PFSK-1 (cell line): Measurements from ENCODE around the gene PPP4R3B.

Source experiments
- POLR2AphosphoS5 ChIP-seq: IDR thresholded peaks from 2 replicates; pipeline ENCODE4 v1.6.1; 2012; ENCODE audit warnings: low read depth, mild to moderate bottlenecking, control low read depth, low read length, moderate library complexity
- REST ChIP-seq, 2 experiments: IDR thresholded peaks; 2 replicates each; pipeline versions ENCODE4 v1.6.1 to v1.8.0; 2011 to 2012; ENCODE audit warnings: low read depth in 2 of 2, low read length in 2 of 2, control low read depth in 1 of 2, inconsistent platforms in 1 of 2, mild to moderate bottlenecking in 1 of 2, moderate library complexity in 1 of 2; ENCODE audit not compliant: insufficient read depth in 1 of 2
- TAF1 ChIP-seq: IDR thresholded peaks from 2 replicates; pipeline ENCODE4 v1.6.1; 2012; ENCODE audit warnings: low read length, control low read depth, borderline replicate concordance; ENCODE audit not compliant: insufficient read depth

- TF ChIP-seq TAF1 (no peak), REST (IDR thresholded peaks at IDR 0.05; ENCODE audit: insufficient read depth in 1 of 2, low read depth in 2 of 2, low read length in 2 of 2) (no peak), POLR2AphosphoS5 (no peak)
These were observed 105.8 kb downstream of the PPP4R3B start for GRCh38 chr2:55511508-55512124.
